ENCODE results near the gene ARHGEF19. TPM values are rescaled to one million over a fixed set of nuclear protein-coding genes. Genes with fewer than 3 reads are reported as not detected.

Gene ARHGEF19
- total and polyA plus RNA-seq, 2 of the 4 experiments (the other 2 are of a cell fraction), result 4.5 to 16.8 TPM

GRCh38 chr1:16149702-16150488 lies 62.6 kb downstream of the ARHGEF19 start:
- ChIA-PET CTCF (no interaction called here), POLR2A (ENCODE audit: unreplicated experiment) (no interaction called here)
- H3K27me3 ChIP-seq (ENCODE audit: control insufficient read depth, insufficient read depth, low read length), result no peaks in the 10 kb centered on the region
- H4K5ac ChIP-seq (ENCODE audit: low read depth, low read length), result no peak overlapping the region; the same call in 1 of the 2 replicates
- in situ Hi-C loops (cut with MboI; ENCODE audit: low sequenced_read_pairs), result no loop called here
- DNase-seq (no peak), ATAC-seq (ENCODE audit: low read depth) (no peak)
- WGBS, 2 experiments (ENCODE audit: extremely low coverage in 2 of 2, insufficient read length in 1 of 2), result 100% methylated on average over 1 of the region's 12 CpGs; no CpG with 5 or more reads in 1 of the 2 experiments
- H3K9me3 ChIP-seq (ENCODE audit: control insufficient read depth, insufficient read depth, low read length), result no peaks in the 10 kb centered on the region
- H4K91ac ChIP-seq (ENCODE audit: insufficient read depth, low read depth, low read length), result no peak overlapping the region
- no TSS peak for BruUV-seq (replicated peaks)
- H3K4me3 ChIP-seq (ENCODE audit: insufficient read depth, low read depth, low read length), result no peak overlapping the region
- no peak overlapping the region for H2BK120ac ChIP-seq (ENCODE audit: low read depth, low read length)
- no peak overlapping the region for H3K4me2 ChIP-seq (ENCODE audit: low read depth, low read length)
- dilution Hi-C loops (cut with HindIII; ENCODE audit: low sequenced_read_pairs, unreplicated experiment), result no loop called here
- H3K4me1 ChIP-seq (ENCODE audit: control insufficient read depth, insufficient read depth, low read length), result peaks cover 53% of the 10 kb centered on the region
- peak overlapping the region; percentile 62; the same call in 1 of the 2 replicates for H2AK5ac ChIP-seq (ENCODE audit: low read depth, low read length)
- H3K79me1 ChIP-seq (ENCODE audit: low read depth in 1 of 2, low read length in 2 of 2), result peaks cover 10 to 80% of the 10 kb centered on the region in 2 experiments; a peak in 3 of 4 replicates
- peaks cover 45% of the 10 kb centered on the region for H3K36me3 ChIP-seq (ENCODE audit: control insufficient read depth, insufficient read depth, low read length)
- H3K56ac ChIP-seq (ENCODE audit: extremely low read depth, insufficient read depth, low read length), result no peak overlapping the region
- H3K14ac ChIP-seq (replicated peaks; ENCODE audit: low read depth, low read length), result no peak overlapping the region
- no peak overlapping the region for H2BK15ac ChIP-seq (ENCODE audit: low read depth, low read length)
- H2BK5ac ChIP-seq (ENCODE audit: low read depth, low read length, poor library complexity, severe bottlenecking), result peak overlapping the region; percentile 99
- peak overlapping the region; percentile 48 for H2AK9ac ChIP-seq (replicated peaks; ENCODE audit: low read depth, low read length, poor library complexity)
- H2BK20ac ChIP-seq (ENCODE audit: low read depth, low read length), result no peak overlapping the region
- intact Hi-C loops (cut with micrococcal nuclease), result no loop called here
- peak overlapping the region; percentile 96; the same call in 1 of the 2 replicates for H3K27ac ChIP-seq (ENCODE audit: insufficient read depth, low read length)
- no peak overlapping the region for H2AFZ ChIP-seq (replicated peaks; ENCODE audit: low read length, poor library complexity)
- H3K4ac ChIP-seq (ENCODE audit: low read depth, low read length), result peak overlapping the region; percentile 95
- H4K20me1 ChIP-seq (ENCODE audit: insufficient read depth, low read length), result peaks cover 16% of the 10 kb centered on the region
- H3K18ac ChIP-seq (ENCODE audit: low read depth, low read length), result no peak overlapping the region
- H3K9me1 ChIP-seq (ENCODE audit: insufficient read depth, low read length), result peaks cover 27% of the 10 kb centered on the region
- H3K23ac ChIP-seq (ENCODE audit: low read depth, low read length), result no peak overlapping the region
- peak overlapping the region; percentile 63; the same call in 1 of the 2 replicates for H3K9ac ChIP-seq (ENCODE audit: low read depth, low read length)
- 0 out of 4 replicates have a peak overlapping the region, but pooled peaks of 1 of the 2 experiments have one; percentile 11 for H4K8ac ChIP-seq (ENCODE audit: low read depth in 2 of 2, low read length in 2 of 2)
- TF ChIP-seq MXI1 (IDR thresholded peaks at IDR 0.05; ENCODE audit: borderline replicate concordance, low read depth, low read length), result no peak
- TF ChIP-seq CHD1 (IDR thresholded peaks at IDR 0.05; ENCODE audit: low read depth, low read length), result no peak
- TF ChIP-seq FOS (IDR thresholded peaks at IDR 0.05; ENCODE audit: low read depth, low read length), result no peak
- no peak for TF ChIP-seq MAFK (IDR thresholded peaks at IDR 0.05; ENCODE audit: low read depth, low read length)
- TF ChIP-seq BHLHE40 (IDR thresholded peaks at IDR 0.05; ENCODE audit: low read depth, low read length), result no peak
- no peak for TF ChIP-seq POLR2A (IDR thresholded peaks at IDR 0.05; ENCODE audit: low read depth, low read length)
- no peak for TF ChIP-seq RFX5 (IDR thresholded peaks at IDR 0.05; ENCODE audit: low read depth, low read length)
- TF ChIP-seq, protein P1, sequence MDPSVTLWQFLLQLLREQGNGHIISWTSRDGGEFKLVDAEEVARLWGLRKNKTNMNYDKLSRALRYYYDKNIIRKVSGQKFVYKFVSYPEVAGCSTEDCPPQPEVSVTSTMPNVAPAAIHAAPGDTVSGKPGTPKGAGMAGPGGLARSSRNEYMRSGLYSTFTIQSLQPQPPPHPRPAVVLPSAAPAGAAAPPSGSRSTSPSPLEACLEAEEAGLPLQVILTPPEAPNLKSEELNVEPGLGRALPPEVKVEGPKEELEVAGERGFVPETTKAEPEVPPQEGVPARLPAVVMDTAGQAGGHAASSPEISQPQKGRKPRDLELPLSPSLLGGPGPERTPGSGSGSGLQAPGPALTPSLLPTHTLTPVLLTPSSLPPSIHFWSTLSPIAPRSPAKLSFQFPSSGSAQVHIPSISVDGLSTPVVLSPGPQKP (IDR thresholded peaks at IDR 0.05; ENCODE audit: borderline replicate concordance, low read depth, low read length), result no peak
- TF ChIP-seq NFE2L2 (IDR thresholded peaks at IDR 0.05; ENCODE audit: low read depth, low read length), result no peak
- TF ChIP-seq CTCF (conservative IDR thresholded peaks at IDR 0.05; ENCODE audit: low read depth, low read length), result no peak
- no peak for TF ChIP-seq MAZ (IDR thresholded peaks at IDR 0.05; ENCODE audit: borderline replicate concordance, low read depth, low read length)
- no peak for TF ChIP-seq CEBPB (IDR thresholded peaks at IDR 0.05; ENCODE audit: low read depth, low read length)
- no peak for TF ChIP-seq RCOR1 (IDR thresholded peaks at IDR 0.05; ENCODE audit: insufficient replicate concordance, low read length)
- TF ChIP-seq, protein P2, sequence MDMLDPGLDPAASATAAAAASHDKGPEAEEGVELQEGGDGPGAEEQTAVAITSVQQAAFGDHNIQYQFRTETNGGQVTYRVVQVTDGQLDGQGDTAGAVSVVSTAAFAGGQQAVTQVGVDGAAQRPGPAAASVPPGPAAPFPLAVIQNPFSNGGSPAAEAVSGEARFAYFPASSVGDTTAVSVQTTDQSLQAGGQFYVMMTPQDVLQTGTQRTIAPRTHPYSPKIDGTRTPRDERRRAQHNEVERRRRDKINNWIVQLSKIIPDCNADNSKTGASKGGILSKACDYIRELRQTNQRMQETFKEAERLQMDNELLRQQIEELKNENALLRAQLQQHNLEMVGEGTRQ (IDR thresholded peaks at IDR 0.05; ENCODE audit: low read depth, low read length), result no peak
- no peak for TF ChIP-seq SMC3 (IDR thresholded peaks at IDR 0.05; ENCODE audit: low read depth, low read length)
